PC-9 (cell line): Measurements from ENCODE around the gene KLRB1. TPM values are rescaled to one million over a fixed set of nuclear protein-coding genes. Genes with fewer than 3 reads are reported as not detected.

Experiments used
- BruUV-seq: library from RNA; stranded (reverse); fragments of 400-500 nt; replicated peaks from 2 replicates; lab custom pipeline; 2021; lab: Mats Ljungman, UMichigan
- CTCF ChIA-PET: fragments of 300-600 bp; sonication (Branson Sonifier 250); formaldehyde crosslinking; loops from one replicate; lab custom pipeline; 2022; ENCODE audit warnings: antibody characterized with exemption; lab: Charles Lee
- POLR2A ChIA-PET: fragments of 300-600 bp; sonication (Branson Sonifier 250); formaldehyde crosslinking; loops from one replicate; lab custom pipeline; 2022; ENCODE audit warnings: antibody characterized with exemption; ENCODE audit not compliant: unreplicated experiment; lab: Charles Lee
- DNase-seq, 2 experiments: peaks; one replicate each; pipeline versions ENCODE4 v3.0.0 to v3.0.0-alpha.2; 2015 to 2022; ENCODE audit warnings: mixed read lengths in 1 of 2
- H2AFZ ChIP-seq: fragments of 200-600 bp; sonication (generic); 2 replicates; pipeline ENCODE4 v1.8.1; 2017; ENCODE audit warnings: antibody characterized with exemption
- H3F3A ChIP-seq: fragments of 200-600 bp; sonication (generic); 2 replicates; pipeline ENCODE4 v1.8.1; 2017; ENCODE audit warnings: antibody characterized with exemption, mild to moderate bottlenecking, low read depth; ENCODE audit not compliant: insufficient read depth
- H3K27ac ChIP-seq: fragments of 200-600 bp; sonication (generic); 2 replicates; pipeline ENCODE4 v1.6.1; 2016; ENCODE audit warnings: mixed run types
- H3K27me3 ChIP-seq: fragments of 200-600 bp; sonication (generic); 2 replicates; pipeline ENCODE4 v1.6.1; 2016; ENCODE audit warnings: low read depth, mixed run types; ENCODE audit not compliant: insufficient read depth
- H3K36me3 ChIP-seq: fragments of 200-600 bp; sonication (generic); 2 replicates; pipeline ENCODE4 v1.6.1; 2016; ENCODE audit warnings: low read depth, mixed run types
- H3K4me1 ChIP-seq: fragments of 200-600 bp; sonication (generic); replicated peaks from 2 replicates; pipeline ENCODE4 v1.6.1; 2016; ENCODE audit warnings: mixed run types; ENCODE audit not compliant: insufficient read depth
- H3K4me2 ChIP-seq: fragments of 200-600 bp; sonication (generic); 2 replicates; pipeline ENCODE4 v1.6.1; 2017; ENCODE audit warnings: mixed run types
- H3K4me3 ChIP-seq: fragments of 200-600 bp; sonication (generic); 2 replicates; pipeline ENCODE4 v1.6.1; 2016; ENCODE audit warnings: mixed run types
- H3K79me2 ChIP-seq: fragments of 200-600 bp; sonication (generic); 2 replicates; pipeline ENCODE4 v1.6.1; 2017; ENCODE audit warnings: low read depth, mixed run types
- H3K9me2 ChIP-seq: fragments of 200-600 bp; sonication (generic); 2 replicates; pipeline ENCODE4 v1.8.1; 2017; ENCODE audit warnings: mild to moderate bottlenecking; ENCODE audit not compliant: insufficient read depth
- H3K9me3 ChIP-seq: fragments of 200-600 bp; sonication (generic); 2 replicates; pipeline ENCODE4 v1.8.1; 2016; ENCODE audit warnings: low read depth; ENCODE audit not compliant: insufficient read depth
- H4K20me1 ChIP-seq: fragments of 200-600 bp; sonication (generic); 2 replicates; pipeline ENCODE4 v1.8.1; 2017; ENCODE audit not compliant: insufficient read depth
- EZH2 ChIP-seq: fragments of 200-600 bp; sonication (generic); IDR thresholded peaks from 2 replicates; pipeline ENCODE4 v1.8.0; 2017; ENCODE audit warnings: antibody characterized with exemption, low read depth
- intact Hi-C: fragments of 100-400 bp; cut with micrococcal nuclease; formaldehyde crosslinking; loops from one replicate; pipeline ENCODE4 v1.10.0; 2022; ENCODE audit not compliant: unreplicated experiment
- total RNA-seq: library from RNA; stranded (reverse); gene quantifications from 2 replicates; pipeline ENCODE4 v1.2.3, GENCODE V29; 2021
- TF ChIP-seq, protein P1 (sequence below): fragments of 200-600 bp; sonication (generic); conservative IDR thresholded peaks from 2 replicates; pipeline ENCODE4 v1.6.1; 2017; ENCODE audit warnings: mixed run types, antibody characterized with exemption, mild to moderate bottlenecking, moderate library complexity

Gene KLRB1
- total RNA-seq, 1 experiment from 2014 or later, result not detected

DNA sequence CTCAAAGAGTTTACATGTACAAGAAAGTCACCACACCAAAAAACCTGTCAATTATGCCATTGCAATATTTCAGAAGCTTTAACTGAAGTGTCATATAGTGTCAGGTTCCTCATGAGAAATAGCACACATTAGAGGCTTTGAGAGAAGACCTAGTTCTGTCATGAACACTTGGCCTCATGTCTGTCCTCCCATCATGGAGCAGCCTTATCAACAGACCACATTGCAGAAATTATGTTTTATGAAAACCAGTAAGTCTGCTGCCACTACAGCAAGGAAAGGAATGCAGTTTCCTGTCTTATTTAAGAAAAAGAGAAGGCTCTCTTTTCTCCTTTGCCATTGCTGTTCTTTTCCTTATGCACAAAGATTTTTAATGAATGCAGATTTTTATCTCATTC is 35.5 kb upstream of the KLRB1 start:
- Histone ChIP-seq H3K9me2 (no peaks in the 10 kb centered on the region), H3F3A (peaks cover 30% of the 10 kb centered on the region), H4K20me1 (no peaks in the 10 kb centered on the region), H3K4me3 (no peak overlapping the region), H3K4me1 (peaks cover 28% of the 10 kb centered on the region), H3K9me3 (0 out of 2 replicates have a peak, but pooled peaks cover 5% of the 10 kb centered on the region), H2AFZ (no peak overlapping the region), H3K79me2 (no peaks in the 10 kb centered on the region), H3K27ac (no peak overlapping the region), H3K4me2 (no peak overlapping the region), H3K27me3 (no peaks in the 10 kb centered on the region), H3K36me3 (no peaks in the 10 kb centered on the region)
- BruUV-seq, result no TSS peak
- intact Hi-C loops, result no loop called here
- TF ChIP-seq EZH2, result no peak
- TF ChIP-seq, protein P1, sequence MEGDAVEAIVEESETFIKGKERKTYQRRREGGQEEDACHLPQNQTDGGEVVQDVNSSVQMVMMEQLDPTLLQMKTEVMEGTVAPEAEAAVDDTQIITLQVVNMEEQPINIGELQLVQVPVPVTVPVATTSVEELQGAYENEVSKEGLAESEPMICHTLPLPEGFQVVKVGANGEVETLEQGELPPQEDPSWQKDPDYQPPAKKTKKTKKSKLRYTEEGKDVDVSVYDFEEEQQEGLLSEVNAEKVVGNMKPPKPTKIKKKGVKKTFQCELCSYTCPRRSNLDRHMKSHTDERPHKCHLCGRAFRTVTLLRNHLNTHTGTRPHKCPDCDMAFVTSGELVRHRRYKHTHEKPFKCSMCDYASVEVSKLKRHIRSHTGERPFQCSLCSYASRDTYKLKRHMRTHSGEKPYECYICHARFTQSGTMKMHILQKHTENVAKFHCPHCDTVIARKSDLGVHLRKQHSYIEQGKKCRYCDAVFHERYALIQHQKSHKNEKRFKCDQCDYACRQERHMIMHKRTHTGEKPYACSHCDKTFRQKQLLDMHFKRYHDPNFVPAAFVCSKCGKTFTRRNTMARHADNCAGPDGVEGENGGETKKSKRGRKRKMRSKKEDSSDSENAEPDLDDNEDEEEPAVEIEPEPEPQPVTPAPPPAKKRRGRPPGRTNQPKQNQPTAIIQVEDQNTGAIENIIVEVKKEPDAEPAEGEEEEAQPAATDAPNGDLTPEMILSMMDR, result no peak
- DNase-seq, result no peak
- POLR2A ChIA-PET, result interaction anchor here (0.5 kb wide), 1 partner anchor 560 kb away, joined by 5 read pairs; no protein-coding TSS in a partner anchor
- CTCF ChIA-PET, result no interaction called here

DNA sequence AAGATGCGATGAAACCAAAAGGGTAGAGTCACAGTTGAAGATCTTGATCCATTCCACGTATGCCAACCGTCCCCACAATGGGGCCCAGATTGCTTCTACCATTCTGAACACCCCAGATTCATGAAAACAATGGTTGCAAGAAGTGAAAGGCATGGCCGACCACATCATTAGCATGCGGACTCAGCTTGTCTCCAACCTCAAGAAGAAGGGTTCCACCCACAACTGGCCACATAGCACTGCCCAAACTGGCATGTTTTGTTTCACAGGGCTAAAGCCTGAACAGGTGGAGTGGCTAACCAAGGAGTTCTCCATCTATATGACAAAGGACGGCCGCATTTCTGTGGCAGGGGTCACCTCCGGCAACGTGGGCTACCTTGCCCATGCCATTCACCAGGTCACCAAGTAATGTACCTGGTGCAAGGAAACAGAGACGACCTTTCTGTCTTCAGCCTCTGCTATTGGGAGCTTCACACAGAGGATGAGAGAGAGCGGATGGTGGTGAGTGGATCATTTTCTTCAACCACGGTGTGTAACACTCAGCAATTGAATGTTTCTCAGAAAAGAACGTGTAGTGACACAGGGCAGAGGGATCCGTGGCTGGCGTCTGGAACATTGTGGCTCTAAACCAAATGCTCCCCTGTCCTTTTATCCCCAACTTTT is 35.0 kb upstream of the KLRB1 start:
- Histone ChIP-seq H3K36me3 (no peaks in the 10 kb centered on the region), H4K20me1 (no peaks in the 10 kb centered on the region), H2AFZ (no peak overlapping the region), H3F3A (peaks cover 30% of the 10 kb centered on the region), H3K9me2 (no peaks in the 10 kb centered on the region), H3K27me3 (no peaks in the 10 kb centered on the region), H3K4me2 (no peak overlapping the region), H3K27ac (no peak overlapping the region), H3K4me1 (peaks cover 33% of the 10 kb centered on the region), H3K9me3 (0 out of 2 replicates have a peak, but pooled peaks cover 5% of the 10 kb centered on the region), H3K79me2 (no peaks in the 10 kb centered on the region), H3K4me3 (no peak overlapping the region)
- ChIA-PET CTCF (no interaction called here), POLR2A (interaction anchor here (0.5 kb wide), 1 partner anchor 561 kb away, joined by 5 read pairs; no protein-coding TSS in a partner anchor)
- intact Hi-C loops, result no loop called here
- DNase-seq, result no peak
- TF ChIP-seq, protein P1, result no peak
- TF ChIP-seq EZH2, result no peak
- no TSS peak for BruUV-seq

DNA sequence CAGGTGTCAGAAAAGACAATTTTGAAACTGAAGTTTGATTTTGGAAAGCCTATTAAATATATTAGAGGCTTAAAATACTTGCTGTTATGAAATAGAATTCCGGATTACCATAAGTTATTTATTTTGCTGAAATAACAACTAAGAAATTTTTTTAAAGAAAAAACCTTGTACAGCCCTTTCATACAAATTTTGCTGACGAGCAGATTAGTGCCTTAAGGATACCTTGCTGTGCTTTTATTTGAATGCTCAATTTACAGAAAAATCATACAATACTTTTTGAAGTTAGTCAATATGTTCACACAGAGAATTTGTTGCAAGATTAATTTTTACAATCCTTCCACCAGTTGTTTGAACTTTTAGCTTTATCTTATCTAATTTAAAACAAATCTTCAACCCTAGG is 32.3 kb upstream of the KLRB1 start:
- H3K27me3 ChIP-seq, result no peaks in the 10 kb centered on the region
- H3K4me3 ChIP-seq, result no peak overlapping the region
- H3K27ac ChIP-seq, result no peak overlapping the region
- no peak overlapping the region for H2AFZ ChIP-seq
- no peaks in the 10 kb centered on the region for H3K79me2 ChIP-seq
- no peaks in the 10 kb centered on the region for H3K36me3 ChIP-seq
- CTCF ChIA-PET, result interaction anchor here (1.1 kb wide), 1 partner anchor 103 kb away, joined by 3 read pairs; no protein-coding TSS in a partner anchor
- POLR2A ChIA-PET, result no interaction called here
- peaks cover 18% of the 10 kb centered on the region; the same call in 1 of the 2 replicates for H3F3A ChIP-seq
- no TSS peak for BruUV-seq
- H3K9me3 ChIP-seq, result peaks cover 5% of the 10 kb centered on the region; the same call in 1 of the 2 replicates
- DNase-seq, result no peak
- intact Hi-C loops, result no loop called here
- H3K4me1 ChIP-seq, result peaks cover 26% of the 10 kb centered on the region
- H4K20me1 ChIP-seq, result no peaks in the 10 kb centered on the region
- no peaks in the 10 kb centered on the region for H3K9me2 ChIP-seq
- H3K4me2 ChIP-seq, result no peak overlapping the region
- no peak for TF ChIP-seq EZH2
- TF ChIP-seq, protein P1, result no peak
